HG03025 (cell line): Measurements from ENCODE around the gene POU2F3.

Source experiments
- ATAC-seq: cut with Tn5 transposase; IDR thresholded peaks from one replicate; pipeline ENCODE4 v1.9.1; 2021; ENCODE audit warnings: mild to moderate bottlenecking, moderate library complexity; ENCODE audit not compliant: unreplicated experiment, low FRiP score

Gene POU2F3

DNA sequence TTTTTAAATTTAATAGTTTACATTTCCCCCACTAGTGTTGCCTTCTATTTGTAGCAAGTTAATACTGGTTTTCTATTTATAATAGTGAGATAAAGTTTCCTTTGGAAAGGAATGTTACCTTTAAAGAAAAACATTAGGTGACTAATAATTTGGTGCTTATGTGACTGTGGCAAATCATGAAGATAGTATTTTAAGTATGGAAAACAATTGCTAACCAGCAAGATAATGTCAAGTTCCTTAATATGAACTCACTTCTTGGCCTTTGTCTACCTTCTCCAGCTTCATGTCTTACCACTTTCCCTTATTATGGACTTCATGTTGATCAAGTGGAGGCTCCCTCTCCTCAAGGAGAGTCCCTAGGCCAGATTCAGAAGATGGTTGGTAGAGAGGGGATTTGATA lies 123.5 kb downstream of the POU2F3 start:
- no peak for ATAC-seq

DNA sequence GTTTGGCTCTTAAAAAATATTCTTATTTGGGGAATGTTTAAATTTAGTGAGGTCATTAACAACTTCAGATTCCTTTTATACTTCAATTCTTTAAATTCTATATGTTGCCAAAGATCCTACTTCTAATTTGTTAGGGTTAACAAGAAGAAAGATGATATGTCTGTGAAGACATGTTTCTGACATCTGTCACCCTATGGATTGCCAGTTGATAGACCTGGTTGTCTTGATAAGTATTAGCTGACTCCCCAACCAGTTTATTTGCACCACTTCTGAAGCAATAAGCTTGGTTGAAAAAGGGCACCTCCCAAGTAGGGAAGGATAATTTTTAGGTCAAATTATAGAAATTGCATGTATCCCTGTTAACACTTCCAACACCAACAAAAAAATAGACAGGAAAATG lies 125.6 kb downstream of the POU2F3 start:
- no peak for ATAC-seq
